ENCODE measurements around the gene BBS2.
A peak's percentile ranks its signal among the peaks of the same experiment; 100 is the strongest.

The BBS2 gene

GRCh38 chr16:56510544-56510943 is 9.3 kb downstream of the BBS2 start:
- H3K9me3 ChIP-seq (ENCODE audit: severe bottlenecking), result no peaks in the 10 kb centered on the region
- H3K27me3 ChIP-seq (ENCODE audit: insufficient read depth, poor library complexity, severe bottlenecking), result no peaks in the 10 kb centered on the region
- H3K4me1 ChIP-seq (ENCODE audit: insufficient read depth, poor library complexity, severe bottlenecking), result peaks cover 21% of the 10 kb centered on the region
- ATAC-seq (ENCODE audit: low read depth) (no peak), DNase-seq (ENCODE audit: low spot score) (no peak)
- no peak overlapping the region for H3K4me3 ChIP-seq (ENCODE audit: severe bottlenecking)
- peaks cover 84% of the 10 kb centered on the region for H3K36me3 ChIP-seq (ENCODE audit: low read depth)
- H3K27ac ChIP-seq (ENCODE audit: poor library complexity, severe bottlenecking), result no peak overlapping the region
- no peak for TF ChIP-seq CTCF (IDR thresholded peaks at IDR 0.05; ENCODE audit: poor library complexity, severe bottlenecking)

- H3K27me3 ChIP-seq (ENCODE audit: insufficient read depth, poor library complexity, severe bottlenecking), result no peaks in the 10 kb centered on the region
- 0 out of 3 replicates have a peak, but pooled peaks have one; percentile 44 for ATAC-seq (ENCODE audit: low read depth)
- H3K27ac ChIP-seq (ENCODE audit: poor library complexity, severe bottlenecking), result peak overlapping the region; percentile 27
- H3K4me1 ChIP-seq (ENCODE audit: insufficient read depth, poor library complexity, severe bottlenecking), result peaks cover 7% of the 10 kb centered on the region
- no peaks in the 10 kb centered on the region for H3K9me3 ChIP-seq (ENCODE audit: severe bottlenecking)
- no peak overlapping the region for H3K4me3 ChIP-seq (ENCODE audit: severe bottlenecking)
- peaks cover 94% of the 10 kb centered on the region for H3K36me3 ChIP-seq (ENCODE audit: low read depth)
- DNase-seq (ENCODE audit: low spot score), result no peak
- TF ChIP-seq CTCF (IDR thresholded peaks at IDR 0.05; ENCODE audit: poor library complexity, severe bottlenecking), result no peak
Observed at GRCh38 chr16:56506941-56507340, 12.9 kb downstream of the BBS2 start.

GRCh38 chr16:56505181-56505580 is 14.6 kb downstream of the BBS2 start:
- ATAC-seq (ENCODE audit: low read depth) (no peak), DNase-seq (ENCODE audit: low spot score) (no peak)
- TF ChIP-seq CTCF (IDR thresholded peaks at IDR 0.05; ENCODE audit: poor library complexity, severe bottlenecking), result no peak
- H3K27ac ChIP-seq (ENCODE audit: poor library complexity, severe bottlenecking), result no peak overlapping the region
- H3K4me3 ChIP-seq (ENCODE audit: severe bottlenecking), result no peak overlapping the region
- H3K36me3 ChIP-seq (ENCODE audit: low read depth), result peaks cover 91% of the 10 kb centered on the region
- H3K9me3 ChIP-seq (ENCODE audit: severe bottlenecking), result no peaks in the 10 kb centered on the region
- H3K4me1 ChIP-seq (ENCODE audit: insufficient read depth, poor library complexity, severe bottlenecking), result peaks cover 7% of the 10 kb centered on the region
- no peaks in the 10 kb centered on the region for H3K27me3 ChIP-seq (ENCODE audit: insufficient read depth, poor library complexity, severe bottlenecking)

- Histone ChIP-seq H3K36me3 (ENCODE audit: low read depth) (peaks cover 61% of the 10 kb centered on the region), H3K27ac (ENCODE audit: poor library complexity, severe bottlenecking) (no peak overlapping the region), H3K4me3 (ENCODE audit: severe bottlenecking) (no peak overlapping the region), H3K4me1 (ENCODE audit: insufficient read depth, poor library complexity, severe bottlenecking) (no peaks in the 10 kb centered on the region), H3K27me3 (ENCODE audit: insufficient read depth, poor library complexity, severe bottlenecking) (no peaks in the 10 kb centered on the region), H3K9me3 (ENCODE audit: severe bottlenecking) (no peaks in the 10 kb centered on the region)
- no peak for TF ChIP-seq CTCF (IDR thresholded peaks at IDR 0.05; ENCODE audit: poor library complexity, severe bottlenecking)
- no peak for DNase-seq (ENCODE audit: low spot score)
- ATAC-seq (ENCODE audit: low read depth), result no peak
Observed at GRCh38 chr16:56493815-56494214, 26.0 kb downstream of the BBS2 start.

GRCh38 chr16:56493126-56493525 is 26.7 kb downstream of the BBS2 start:
- H3K4me1 ChIP-seq (ENCODE audit: insufficient read depth, poor library complexity, severe bottlenecking), result no peaks in the 10 kb centered on the region
- no peaks in the 10 kb centered on the region for H3K9me3 ChIP-seq (ENCODE audit: severe bottlenecking)
- DNase-seq (ENCODE audit: low spot score) (no peak), ATAC-seq (ENCODE audit: low read depth) (no peak)
- no peaks in the 10 kb centered on the region for H3K27me3 ChIP-seq (ENCODE audit: insufficient read depth, poor library complexity, severe bottlenecking)
- H3K4me3 ChIP-seq (ENCODE audit: severe bottlenecking), result no peak overlapping the region
- no peak overlapping the region for H3K27ac ChIP-seq (ENCODE audit: poor library complexity, severe bottlenecking)
- H3K36me3 ChIP-seq (ENCODE audit: low read depth), result peaks cover 55% of the 10 kb centered on the region
- TF ChIP-seq CTCF (IDR thresholded peaks at IDR 0.05; ENCODE audit: poor library complexity, severe bottlenecking), result no peak

All from RWPE2 (cell line).